Measurements from ENCODE around the gene UBL5.

UBL5 gene

DNA sequence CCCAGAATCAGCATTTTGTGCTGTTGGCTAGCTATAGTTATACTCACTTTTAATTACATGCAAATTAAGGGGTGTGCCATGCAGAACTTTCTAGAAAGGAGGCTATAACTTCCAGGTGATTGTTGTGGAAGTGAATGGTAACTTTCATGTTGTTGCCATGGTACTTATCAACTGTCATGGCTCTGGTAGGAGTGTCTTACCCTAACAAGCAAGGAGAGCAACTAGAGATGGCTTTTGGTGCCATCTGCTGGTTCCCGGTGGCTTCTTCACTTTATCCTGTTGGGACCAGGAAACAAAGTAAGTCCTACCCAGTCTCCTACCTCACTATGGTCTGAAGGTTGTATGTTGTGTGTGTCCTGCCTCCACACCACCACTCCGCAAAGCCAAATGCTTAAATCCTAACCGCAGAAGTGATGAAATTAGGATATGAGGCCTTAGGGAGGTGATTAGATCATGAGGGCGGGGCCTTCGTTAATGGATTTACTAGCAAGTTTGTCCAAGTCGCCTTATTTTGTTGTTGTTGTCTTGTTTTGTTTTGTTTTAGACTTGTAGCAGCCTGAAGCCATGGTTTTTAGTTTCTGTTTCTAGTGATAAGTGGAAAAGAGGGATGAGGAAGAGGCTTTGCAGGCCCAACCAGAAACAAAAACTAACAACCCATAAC, 31.5 kb upstream of the UBL5 start:
- TF ChIP-seq, protein P1, sequence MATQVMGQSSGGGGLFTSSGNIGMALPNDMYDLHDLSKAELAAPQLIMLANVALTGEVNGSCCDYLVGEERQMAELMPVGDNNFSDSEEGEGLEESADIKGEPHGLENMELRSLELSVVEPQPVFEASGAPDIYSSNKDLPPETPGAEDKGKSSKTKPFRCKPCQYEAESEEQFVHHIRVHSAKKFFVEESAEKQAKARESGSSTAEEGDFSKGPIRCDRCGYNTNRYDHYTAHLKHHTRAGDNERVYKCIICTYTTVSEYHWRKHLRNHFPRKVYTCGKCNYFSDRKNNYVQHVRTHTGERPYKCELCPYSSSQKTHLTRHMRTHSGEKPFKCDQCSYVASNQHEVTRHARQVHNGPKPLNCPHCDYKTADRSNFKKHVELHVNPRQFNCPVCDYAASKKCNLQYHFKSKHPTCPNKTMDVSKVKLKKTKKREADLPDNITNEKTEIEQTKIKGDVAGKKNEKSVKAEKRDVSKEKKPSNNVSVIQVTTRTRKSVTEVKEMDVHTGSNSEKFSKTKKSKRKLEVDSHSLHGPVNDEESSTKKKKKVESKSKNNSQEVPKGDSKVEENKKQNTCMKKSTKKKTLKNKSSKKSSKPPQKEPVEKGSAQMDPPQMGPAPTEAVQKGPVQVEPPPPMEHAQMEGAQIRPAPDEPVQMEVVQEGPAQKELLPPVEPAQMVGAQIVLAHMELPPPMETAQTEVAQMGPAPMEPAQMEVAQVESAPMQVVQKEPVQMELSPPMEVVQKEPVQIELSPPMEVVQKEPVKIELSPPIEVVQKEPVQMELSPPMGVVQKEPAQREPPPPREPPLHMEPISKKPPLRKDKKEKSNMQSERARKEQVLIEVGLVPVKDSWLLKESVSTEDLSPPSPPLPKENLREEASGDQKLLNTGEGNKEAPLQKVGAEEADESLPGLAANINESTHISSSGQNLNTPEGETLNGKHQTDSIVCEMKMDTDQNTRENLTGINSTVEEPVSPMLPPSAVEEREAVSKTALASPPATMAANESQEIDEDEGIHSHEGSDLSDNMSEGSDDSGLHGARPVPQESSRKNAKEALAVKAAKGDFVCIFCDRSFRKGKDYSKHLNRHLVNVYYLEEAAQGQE (IDR thresholded peaks at IDR 0.05; ENCODE audit: insufficient read depth in 1 of 2, low read depth in 2 of 2, low read length in 2 of 2), result no peak
- TF ChIP-seq FOXP2 (optimal IDR thresholded peaks at IDR 0.05; ENCODE audit: borderline replicate concordance, extremely low read depth, extremely low read length, insufficient read depth) (no peak), SIN3A (IDR thresholded peaks at IDR 0.05; ENCODE audit: borderline replicate concordance, insufficient read depth, low read length) (no peak), POLR2AphosphoS5 (IDR thresholded peaks at IDR 0.05; ENCODE audit: low read depth, low read length) (no peak), TAF1 (IDR thresholded peaks at IDR 0.05; ENCODE audit: borderline replicate concordance, insufficient read depth, low read length) (no peak)

- no peak for TF ChIP-seq POLR2AphosphoS5 (IDR thresholded peaks at IDR 0.05; ENCODE audit: low read depth, low read length)
- TF ChIP-seq, protein P1 (IDR thresholded peaks at IDR 0.05; ENCODE audit: insufficient read depth in 1 of 2, low read depth in 2 of 2, low read length in 2 of 2), result no peak
- no peak for TF ChIP-seq FOXP2 (optimal IDR thresholded peaks at IDR 0.05; ENCODE audit: borderline replicate concordance, extremely low read depth, extremely low read length, insufficient read depth)
- TF ChIP-seq TAF1 (IDR thresholded peaks at IDR 0.05; ENCODE audit: borderline replicate concordance, insufficient read depth, low read length), result no peak
- TF ChIP-seq SIN3A (IDR thresholded peaks at IDR 0.05; ENCODE audit: borderline replicate concordance, insufficient read depth, low read length), result no peak
Measured at GRCh38 chr19:9797871-9798270, 29.8 kb upstream of the UBL5 start.

DNA sequence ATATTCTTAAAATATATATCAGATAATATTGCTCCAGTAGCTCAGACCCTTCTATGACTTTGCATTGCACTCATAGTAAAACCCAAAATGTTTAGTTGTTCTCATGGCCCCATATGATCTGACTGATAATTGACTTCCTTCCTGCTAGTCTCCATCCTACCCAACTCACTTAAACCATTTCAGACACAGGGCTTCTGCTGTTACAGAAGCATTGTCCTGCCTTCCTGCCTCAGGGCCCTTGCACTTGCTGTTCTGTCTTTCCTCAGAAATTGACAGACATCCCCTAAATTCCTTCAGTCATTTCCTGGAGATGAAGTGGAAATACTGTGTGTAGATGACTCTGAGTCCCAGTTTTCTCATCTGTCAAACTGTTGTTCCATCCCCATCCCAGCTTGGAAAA, 28.6 kb upstream of the UBL5 start:
- TF ChIP-seq POLR2AphosphoS5 (IDR thresholded peaks at IDR 0.05; ENCODE audit: low read depth, low read length) (no peak), SIN3A (IDR thresholded peaks at IDR 0.05; ENCODE audit: borderline replicate concordance, insufficient read depth, low read length) (no peak), TAF1 (IDR thresholded peaks at IDR 0.05; ENCODE audit: borderline replicate concordance, insufficient read depth, low read length) (no peak), FOXP2 (optimal IDR thresholded peaks at IDR 0.05; ENCODE audit: borderline replicate concordance, extremely low read depth, extremely low read length, insufficient read depth) (no peak)
- TF ChIP-seq, protein P1 (IDR thresholded peaks at IDR 0.05; ENCODE audit: insufficient read depth in 1 of 2, low read depth in 2 of 2, low read length in 2 of 2), result no peak

- no peak for TF ChIP-seq POLR2AphosphoS5 (IDR thresholded peaks at IDR 0.05; ENCODE audit: low read depth, low read length)
- TF ChIP-seq, protein P1 (IDR thresholded peaks at IDR 0.05; ENCODE audit: insufficient read depth in 1 of 2, low read depth in 2 of 2, low read length in 2 of 2), result no peak
- no peak for TF ChIP-seq FOXP2 (optimal IDR thresholded peaks at IDR 0.05; ENCODE audit: borderline replicate concordance, extremely low read depth, extremely low read length, insufficient read depth)
- no peak for TF ChIP-seq SIN3A (IDR thresholded peaks at IDR 0.05; ENCODE audit: borderline replicate concordance, insufficient read depth, low read length)
- no peak for TF ChIP-seq TAF1 (IDR thresholded peaks at IDR 0.05; ENCODE audit: borderline replicate concordance, insufficient read depth, low read length)
Measured at GRCh38 chr19:9801976-9802375, 25.7 kb upstream of the UBL5 start.

Measured in PFSK-1 (cell line).